ENCODE results near the gene TNIP3.

The TNIP3 gene

DNA sequence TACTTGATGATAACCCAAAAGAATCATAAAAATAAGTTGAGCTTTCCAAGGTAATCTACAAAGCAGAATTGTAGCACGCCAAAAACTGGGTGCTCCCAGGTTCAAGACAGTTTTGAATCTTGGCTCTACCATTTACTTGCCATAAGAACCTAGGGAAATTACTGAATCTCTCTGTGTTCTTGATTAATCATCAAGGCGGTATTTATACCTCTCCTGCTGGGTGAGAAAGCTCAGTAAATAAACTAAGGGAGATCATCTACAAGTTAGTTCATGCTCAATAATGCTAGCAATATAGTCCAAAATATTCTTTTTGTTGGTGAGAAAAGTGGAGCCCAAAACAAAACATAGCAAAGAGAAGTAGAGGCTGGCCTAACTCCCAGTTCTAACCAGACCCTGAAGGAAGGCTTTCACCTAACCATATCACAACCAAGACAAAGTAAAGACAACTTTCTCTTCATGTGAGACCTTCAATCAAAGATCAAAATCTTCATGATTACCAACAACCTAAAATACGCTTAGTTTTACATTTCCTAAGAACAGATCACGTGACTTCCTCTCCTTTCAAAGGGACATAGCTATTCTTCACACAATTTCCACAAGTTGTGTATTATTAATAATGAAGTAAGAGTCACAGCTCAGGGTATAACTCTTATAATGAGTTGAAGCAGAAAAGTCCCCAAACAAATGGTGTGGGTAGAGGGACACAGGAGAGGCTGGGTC is 34.4 kb downstream of the TNIP3 start:
- no peak for DNase-seq

DNA sequence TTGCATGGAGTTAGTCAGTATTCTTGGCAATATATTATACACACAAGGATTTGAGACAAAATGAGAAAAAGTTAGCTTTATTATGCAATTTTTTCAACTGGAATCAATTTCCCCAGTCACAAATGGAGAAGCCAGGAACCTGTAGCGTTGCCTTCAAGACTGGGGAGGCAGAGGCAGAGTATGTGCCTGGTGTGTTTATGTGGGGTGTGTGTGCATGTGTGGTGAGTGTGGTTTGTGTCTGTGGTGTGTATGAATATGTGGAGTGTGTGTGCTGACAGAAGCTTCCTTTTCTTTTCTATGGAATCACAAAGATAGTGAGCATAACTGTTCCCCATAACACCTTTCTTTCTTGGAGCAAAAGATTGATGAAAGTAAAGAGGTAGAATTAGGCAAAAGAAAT is 37.0 kb downstream of the TNIP3 start:
- no peak for DNase-seq

DNA sequence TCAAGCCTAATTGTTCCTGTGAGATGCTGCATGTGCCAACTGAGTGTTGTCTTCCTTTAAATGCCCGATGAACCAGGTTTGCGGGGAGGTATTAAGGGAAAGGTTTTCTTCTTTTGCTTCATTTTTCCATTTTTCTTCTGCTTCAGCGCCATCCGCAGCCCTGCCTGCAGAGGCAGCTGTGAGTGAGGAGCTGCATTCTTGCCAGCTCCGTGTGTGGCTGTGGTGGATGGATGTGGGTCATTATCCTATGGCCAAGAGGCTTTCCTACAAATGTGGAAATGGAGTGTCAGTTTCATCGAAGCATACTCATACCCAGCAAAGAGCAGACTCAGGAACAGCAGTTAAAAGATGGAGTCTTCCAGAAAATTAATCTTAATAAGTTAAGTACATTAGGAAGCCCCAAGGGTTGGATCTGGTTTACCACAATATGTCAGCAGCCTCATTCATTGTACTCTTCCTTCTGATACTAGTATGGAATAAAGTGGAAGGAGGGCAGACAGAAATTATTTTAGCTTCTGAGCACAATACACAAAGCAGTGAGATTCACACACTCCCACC is 37.6 kb downstream of the TNIP3 start:
- DNase-seq = no peak

DNA sequence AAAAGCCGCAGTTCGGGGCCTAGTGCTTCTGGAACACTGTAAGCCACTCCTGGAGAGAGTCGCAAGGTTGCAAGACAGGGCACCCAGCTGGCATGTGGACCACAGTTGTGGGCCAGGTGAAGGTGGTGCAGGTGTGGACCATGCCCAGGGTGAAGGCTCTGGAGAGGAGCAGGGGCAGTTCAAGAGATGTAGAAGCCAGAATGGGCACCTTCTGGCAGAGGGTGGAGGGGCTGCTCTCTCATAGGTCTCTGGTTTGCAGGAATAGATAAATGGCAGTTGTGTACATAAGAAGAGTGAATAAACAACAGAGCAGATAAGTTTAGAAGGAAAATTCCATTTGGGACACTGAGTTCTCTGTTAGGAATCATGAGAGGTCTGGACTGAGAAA is 38.6 kb downstream of the TNIP3 start:
- no peak for DNase-seq

DNA sequence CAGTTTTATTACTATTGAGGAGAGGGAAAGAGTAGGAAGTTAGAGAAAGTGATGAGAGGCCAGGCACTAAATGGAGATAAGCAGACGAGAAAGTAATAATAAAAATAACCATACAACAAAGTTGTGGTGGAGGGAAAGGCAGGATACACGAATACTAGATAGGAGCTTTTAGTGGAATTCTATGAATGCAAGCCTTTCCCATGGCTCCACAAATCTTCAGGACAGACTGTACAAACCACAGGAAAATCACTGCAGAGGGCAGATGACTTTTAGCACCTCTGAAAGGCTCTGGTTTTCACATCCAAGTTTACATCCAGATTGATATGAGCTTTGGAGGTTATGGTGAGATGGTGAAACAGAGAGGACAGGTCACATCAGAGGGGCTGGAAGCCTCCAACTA is 41.5 kb downstream of the TNIP3 start:
- DNase-seq = no peak

- no peak for DNase-seq
These were observed 44.4 kb downstream of the TNIP3 start for GRCh38 chr4:121119715-121120114.

DNA sequence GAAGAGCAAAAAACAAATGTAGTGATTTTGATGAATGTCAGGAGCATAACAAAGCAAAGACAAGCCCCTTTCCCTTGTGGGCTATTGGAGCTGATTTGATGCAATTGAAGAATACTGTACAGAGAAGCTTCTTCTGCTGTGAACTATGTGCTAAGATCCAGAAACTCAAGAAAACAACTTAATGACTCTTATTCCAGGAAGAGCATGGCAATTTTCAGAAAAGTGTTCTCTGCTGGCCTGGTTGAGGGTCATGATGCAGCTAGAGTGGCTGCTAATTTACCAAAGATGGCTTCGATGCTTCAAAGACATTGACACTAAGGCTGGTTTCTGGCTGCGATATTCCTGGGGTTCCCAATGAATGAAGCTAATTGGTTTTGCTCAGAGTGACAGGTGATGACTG is 45.8 kb downstream of the TNIP3 start:
- no peak for DNase-seq

- DNase-seq = no peak
These were observed 49.4 kb downstream of the TNIP3 start for GRCh38 chr4:121114756-121115155.

GRCh38 chr4:121112530-121112929 is 51.6 kb downstream of the TNIP3 start:
- no peak for DNase-seq

DNA sequence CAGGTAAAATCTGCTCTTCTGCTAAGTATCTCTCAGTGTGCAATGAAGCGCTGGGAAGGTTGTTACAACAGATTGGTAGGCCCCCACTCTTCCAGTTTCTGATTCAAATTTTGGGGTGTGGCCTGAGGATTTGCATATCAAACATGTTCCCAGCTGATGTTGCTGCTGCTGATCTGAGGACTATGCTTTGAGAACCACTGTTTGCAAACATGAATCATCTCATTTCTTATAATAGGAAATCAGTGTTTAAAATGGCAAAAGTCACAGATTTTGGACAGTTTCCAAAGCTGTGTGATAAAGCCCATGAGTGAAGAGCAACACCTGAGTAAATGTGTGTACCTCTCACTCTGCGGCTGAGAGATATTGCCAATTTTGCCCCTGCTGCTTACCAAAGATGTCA is 55.6 kb downstream of the TNIP3 start:
- no peak for DNase-seq

DNA sequence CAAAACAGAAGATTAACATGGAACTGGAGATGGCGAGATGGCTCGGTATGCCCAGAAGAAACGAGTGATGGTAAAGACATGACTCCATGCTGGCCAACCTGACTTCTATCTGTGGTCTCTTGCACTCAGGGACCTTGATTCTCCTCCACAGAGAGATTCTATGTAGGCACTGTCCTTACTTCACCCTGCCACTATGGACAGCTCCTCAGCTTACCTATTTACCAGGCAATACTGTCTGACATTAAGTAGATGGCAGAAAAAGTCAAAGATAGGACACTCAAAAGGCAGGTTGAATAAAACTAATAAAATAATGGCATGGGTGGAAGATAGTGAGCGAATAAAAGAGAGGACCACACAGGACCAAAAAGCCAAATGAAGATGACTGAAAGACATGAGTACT is 56.6 kb downstream of the TNIP3 start:
- DNase-seq = no peak

GRCh38 chr4:121100093-121100775 is 63.9 kb downstream of the TNIP3 start:
- no peak for DNase-seq

GRCh38 chr4:121098266-121098665 is 65.9 kb downstream of the TNIP3 start:
- no peak for DNase-seq

- DNase-seq = no peak
These were observed 67.5 kb downstream of the TNIP3 start for GRCh38 chr4:121096629-121097028.

DNA sequence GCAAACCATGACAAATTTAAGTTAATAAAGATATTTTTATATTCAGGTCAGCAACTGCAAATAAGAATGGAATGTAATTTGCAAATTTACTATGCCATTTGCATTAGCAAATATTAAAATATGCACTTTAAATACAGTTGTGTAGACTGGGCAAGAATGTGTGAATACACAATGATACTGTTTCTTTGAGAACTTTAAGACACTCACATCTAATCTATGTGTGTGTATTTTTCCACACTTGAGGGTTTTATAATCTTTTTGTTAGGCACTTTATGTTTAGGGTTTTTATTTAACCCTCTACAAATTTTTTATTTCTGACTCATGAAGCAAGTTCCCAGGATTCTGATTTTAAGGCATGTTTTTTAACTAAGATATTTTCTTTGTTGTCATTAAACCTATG is 67.9 kb downstream of the TNIP3 start:
- no peak for DNase-seq

GRCh38 chr4:121094297-121094966 is 69.7 kb downstream of the TNIP3 start:
- DNase-seq = no peak

- DNase-seq = no peak
These were observed 70.9 kb downstream of the TNIP3 start for GRCh38 chr4:121093261-121093660.

GRCh38 chr4:121091941-121092340 is 72.2 kb downstream of the TNIP3 start:
- no peak for DNase-seq

DNA sequence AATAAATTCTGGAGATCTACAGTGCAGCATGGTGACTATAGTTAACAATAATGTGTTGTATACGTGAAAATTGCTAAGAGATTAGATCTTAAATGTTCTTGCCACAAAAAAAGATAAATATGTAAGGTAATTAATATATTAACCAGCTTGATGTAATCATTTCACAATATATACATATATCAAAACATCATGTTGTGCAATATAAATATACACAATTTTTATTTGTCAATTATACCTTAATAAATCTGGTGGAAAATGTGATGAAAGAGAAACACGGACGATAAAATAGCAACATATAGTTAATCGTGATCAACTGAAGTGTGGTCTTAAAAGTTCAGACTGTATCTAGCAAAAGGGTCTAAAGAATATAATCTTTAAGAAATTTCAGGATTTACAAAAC is 75.3 kb downstream of the TNIP3 start:
- no peak for DNase-seq
